ENCODE data around the gene FAU.

- no peak for TF ChIP-seq CTCF (IDR thresholded peaks at IDR 0.05)
- TF ChIP-seq POLR2A (IDR thresholded peaks at IDR 0.05) = no peak
These were observed 45.0 kb upstream of the FAU start for GRCh38 chr11:65166893-65167292.

Measured in thyroid gland (tissue), 4 donors.